ENCODE measurements around the gene MFRP. TPM values are rescaled to one million over a fixed set of nuclear protein-coding genes. Genes with fewer than 3 reads are reported as not detected.

The MFRP gene
- total RNA-seq, 1 donor from 2014 or later, result not detected

DNA sequence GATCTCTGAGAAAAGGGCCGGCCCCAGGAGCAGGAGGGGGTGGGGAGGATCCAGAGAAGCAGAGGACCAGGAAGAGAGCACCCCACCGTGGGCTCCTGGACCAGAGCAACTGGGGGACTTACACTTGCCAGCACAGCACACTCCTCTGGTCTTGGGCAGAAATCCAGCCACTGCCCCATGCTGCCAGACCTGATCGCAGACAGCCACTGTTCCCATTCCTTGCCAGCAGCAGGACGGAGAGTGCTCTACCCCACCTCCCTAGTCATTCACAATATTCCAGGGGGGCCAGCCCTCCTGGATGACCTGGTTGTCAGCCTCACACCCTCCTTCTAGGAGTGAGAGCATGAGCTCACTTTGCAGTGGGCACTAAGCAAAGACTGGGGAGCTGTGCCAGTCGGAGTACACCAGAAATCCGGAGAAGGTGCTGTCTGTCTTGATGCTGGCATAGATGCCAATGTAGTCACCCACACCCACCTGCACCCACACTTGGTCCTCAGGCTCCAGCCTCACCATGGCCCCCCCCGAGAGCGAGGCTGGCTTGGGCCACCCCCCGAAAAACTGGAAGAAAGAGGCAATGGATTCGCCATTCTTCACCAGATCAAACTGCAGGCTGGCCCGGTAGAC, 7.4 kb downstream of the MFRP start:
- no peak for DNase-seq (ENCODE audit: low spot score)

DNA sequence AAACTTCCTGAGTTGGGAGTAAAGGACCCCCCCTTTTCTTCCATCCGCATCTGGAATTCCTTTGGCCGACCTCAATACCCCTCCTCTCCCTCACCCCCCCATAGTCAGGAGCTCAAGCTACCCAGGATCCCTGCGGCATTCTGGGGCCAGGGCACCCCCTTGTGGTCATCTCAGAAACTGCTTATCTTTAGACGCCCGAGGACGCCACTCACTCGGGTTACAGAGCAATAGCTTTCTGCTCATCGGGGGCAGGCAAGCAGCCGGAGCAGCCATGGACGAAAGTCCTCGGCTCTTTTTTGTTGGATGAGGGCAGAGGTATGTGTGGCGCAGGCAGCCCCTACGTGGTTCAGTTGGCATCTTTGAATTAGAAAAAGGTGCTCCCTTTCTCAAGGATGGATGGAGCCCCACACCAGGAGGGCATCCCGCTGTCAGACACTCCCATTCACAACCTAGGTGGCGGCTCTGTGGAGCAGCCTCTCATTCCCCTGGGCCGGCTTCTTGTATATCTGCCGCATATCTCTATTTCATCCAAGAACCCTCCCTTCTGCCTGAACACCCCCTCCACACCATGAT, 8.1 kb downstream of the MFRP start:
- DNase-seq (ENCODE audit: low spot score), result no peak

DNA sequence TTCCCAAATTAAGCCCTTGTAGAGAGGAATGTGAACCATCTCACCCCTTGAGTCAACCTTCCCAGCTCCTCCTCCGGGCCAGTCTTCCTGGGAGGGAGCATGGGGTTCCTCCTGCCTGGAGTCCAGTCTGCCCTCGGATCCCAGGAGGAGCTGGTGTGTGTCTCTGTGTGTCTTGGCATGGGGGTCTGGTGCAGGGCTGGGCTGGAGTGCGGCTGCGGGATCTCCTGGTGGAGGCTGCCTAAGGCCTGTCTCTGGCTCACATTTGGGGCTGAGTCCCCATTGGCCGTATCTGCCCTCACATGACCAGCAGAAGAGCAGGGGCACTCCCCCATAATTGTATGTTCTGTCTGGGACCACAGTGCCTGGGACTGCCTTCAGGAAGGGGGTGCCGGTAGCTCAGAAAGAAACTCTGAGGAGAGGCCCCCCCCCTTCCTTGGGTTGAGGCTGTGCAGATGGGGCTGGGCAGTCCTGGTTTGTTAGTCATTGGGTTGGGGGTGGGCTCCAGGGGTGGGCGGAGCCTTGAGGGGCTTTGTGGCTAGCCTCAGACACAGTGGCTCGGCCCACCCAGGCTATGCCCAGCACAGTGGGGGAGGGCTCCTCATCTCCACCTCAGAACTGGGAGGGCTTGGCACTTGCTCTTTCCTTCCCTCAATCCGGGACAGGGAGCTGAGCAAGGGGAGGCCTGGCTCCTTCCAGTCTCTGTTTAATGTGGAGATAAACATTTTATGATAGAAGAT, 8.8 kb downstream of the MFRP start:
- no peak for DNase-seq (ENCODE audit: low spot score)

DNA sequence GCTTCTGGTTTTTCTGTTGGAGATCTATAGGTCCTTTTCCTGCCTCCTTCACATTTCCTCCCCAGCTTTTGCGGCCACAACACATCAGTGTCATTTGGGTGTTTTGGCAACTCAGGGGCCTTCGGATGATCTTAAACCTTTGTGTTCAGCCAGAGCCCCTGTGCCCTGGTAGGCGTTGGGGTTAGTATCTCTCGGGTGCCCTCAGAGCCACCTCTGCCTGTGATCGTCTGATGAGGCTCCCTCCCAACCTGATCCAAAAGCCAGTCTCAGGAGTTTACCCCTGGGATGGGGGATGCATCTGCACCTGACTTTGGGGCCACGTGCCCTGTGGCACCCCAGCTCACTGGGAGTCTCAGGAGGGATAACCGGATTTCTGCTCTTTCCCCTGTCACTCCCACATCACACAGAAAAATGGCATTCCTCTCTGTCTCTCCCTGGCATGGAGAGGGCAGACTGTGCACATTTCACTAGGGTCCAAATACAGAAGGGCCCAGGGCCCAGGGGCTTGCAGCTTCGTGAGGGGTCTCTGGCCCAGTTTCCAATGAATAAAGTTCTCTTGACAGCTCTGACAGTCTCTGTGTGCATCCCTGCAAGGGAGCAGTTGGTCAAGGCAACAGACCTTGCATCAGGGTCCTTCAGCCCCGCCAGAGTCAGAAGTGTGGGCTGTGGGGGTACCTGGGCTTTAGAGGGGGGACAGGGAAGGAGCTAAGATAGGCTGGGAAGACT, 9.6 kb downstream of the MFRP start:
- no peak for DNase-seq (ENCODE audit: low spot score)

DNA sequence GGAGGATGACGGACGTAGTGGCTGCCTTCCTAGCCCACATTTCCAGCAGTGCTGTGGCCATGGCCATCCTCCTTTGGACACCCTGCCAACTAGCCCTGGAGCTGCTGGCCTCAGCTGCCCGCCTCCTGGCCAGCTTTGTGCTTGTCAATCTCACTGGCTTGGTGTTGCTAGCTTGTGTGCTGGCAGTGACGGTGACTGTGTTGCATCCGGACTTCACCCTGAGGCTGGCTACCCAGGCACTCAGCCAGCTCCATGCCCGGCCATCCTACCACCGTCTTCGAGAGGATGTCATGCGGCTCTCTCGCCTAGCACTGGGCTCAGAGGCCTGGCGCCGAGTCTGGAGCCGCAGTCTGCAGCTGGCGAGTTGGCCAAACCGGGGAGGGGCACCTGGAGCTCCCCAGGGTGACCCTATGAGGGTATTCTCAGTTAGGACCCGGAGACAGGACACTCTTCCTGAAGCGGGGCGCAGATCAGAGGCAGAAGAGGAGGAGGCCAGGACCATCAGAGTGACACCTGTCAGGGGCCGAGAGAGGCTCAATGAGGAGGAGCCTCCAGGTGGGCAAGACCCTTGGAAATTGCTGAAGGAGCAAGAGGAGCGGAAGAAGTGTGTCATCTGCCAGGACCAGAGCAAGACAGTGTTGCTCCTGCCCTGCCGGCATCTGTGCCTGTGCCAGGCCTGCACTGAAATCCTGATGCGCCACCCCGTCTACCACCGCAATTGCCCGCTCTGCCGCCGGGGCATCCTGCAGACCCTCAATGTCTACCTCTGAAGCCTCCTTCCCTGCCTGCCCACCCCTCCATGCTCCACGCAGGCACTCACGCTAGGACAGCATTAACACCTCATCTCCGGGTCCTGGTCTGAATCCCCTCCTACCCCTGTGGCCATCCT, 10.6 kb downstream of the MFRP start:
- no peak for DNase-seq (ENCODE audit: low spot score)

DNA sequence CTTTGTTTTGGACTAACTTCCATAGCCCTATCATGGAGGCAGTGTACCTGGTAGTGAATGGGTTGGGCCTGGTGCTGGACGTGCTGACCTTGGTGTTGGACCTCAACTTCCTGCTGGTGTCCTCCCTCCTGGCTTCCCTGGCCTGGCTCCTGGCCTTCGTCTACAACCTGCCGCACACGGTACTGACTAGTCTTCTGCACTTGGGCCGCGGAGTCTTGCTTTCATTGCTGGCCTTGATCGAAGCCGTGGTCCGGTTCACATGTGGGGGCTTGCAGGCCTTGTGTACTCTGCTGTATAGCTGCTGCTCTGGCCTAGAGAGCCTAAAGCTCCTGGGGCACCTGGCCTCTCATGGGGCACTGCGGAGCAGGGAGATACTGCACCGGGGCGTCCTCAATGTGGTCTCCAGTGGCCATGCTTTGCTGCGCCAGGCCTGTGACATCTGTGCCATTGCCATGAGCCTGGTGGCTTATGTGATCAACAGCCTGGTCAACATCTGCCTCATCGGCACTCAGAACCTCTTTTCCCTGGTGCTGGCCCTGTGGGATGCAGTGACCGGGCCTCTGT, 11.3 kb downstream of the MFRP start:
- DNase-seq (ENCODE audit: low spot score), result no peak

DNA sequence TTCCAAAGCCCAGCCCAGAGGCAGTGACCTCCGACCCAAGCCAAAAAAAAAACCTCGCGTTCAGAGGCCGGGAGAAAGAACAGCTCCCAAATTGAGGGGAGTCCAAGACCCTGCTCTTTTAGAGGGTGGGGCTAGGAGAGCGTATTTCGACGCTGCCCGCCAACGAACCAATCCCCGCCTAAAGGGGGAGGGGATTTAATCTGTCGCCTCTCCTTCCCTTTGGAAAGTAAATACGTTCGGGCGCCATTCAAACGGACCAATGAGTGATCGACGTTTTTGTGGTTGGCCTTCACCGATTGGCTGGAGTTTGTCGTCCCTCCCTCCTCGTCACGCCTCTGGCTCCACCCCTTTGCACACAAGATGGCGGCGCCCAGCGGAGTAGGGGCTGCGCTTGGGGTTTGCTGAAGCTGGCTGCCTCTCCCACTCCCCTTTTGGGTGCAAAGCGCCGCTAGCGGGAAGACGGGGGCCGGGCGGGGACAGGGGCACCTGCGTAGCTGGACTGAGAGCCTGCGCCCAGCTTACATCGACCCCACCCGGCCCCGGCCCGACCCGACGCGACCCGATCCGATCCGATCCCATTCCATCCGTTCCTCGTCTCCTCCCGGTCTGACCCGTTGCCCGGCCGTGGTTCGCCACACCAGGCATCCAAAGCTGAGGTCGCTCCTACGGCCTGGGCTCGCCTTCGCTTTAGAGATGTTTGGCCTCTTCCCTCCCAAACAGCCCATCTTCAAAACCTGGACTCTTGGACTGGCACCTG, 12.2 kb downstream of the MFRP start, which contains the start of gene RNF26:
TSS of gene RNF26 (plus strand) at position 354 of the 757 bp plus-strand sequence. CDS start 596 bp downstream, outside the sequence.
- peak; percentile 95 for DNase-seq (ENCODE audit: low spot score)

DNA sequence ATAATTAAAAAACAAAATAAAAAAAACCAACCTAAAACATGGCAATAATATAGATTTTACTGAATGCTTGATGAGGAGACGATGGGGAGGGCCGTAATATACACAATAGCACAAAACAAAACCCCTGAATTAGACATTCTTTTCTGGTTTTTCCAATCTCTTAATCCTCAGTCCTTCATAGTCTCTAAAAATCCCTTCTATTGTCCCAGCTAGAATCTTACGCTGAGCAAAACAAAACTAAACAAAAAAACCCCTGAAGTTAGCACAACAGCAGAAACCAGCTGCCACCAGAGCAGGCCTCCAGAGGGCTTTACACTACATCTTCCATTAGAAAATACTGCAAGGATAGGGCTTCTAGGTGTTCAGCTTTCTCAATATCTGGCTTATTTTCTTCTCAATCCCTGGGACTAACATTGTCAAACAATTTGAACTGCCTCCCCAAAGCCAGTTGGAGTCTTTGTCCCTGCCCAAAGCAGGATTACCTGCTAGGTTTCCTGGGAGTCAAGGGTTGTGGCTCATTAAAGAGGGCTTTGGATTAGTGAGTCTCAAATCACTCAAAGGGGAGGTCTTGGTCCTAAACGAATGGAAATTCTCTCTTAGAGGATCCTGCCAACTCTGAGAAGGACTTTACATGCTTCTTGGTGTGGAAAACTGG, 14.3 kb downstream of the MFRP start:
- no peak for DNase-seq (ENCODE audit: low spot score)

DNA sequence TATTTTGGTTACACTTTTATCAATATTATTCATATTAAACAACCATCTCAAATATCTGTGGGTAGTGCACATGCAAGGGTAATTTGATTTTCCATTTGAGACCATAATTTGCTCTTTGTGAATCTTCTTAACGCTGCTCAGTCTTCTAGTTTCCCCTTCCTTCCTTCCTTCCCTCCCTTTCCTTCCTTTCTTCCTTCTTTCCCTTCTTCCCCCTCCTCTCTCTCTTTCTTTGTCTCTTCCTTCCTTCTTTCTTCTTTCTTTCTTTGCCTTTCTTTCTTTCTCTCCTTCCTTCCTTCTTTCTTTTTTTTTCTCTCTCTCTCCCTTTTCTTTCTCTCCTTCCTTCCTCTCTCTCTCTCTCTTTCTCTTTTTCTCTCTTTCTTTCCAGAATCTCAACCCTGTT, 16.3 kb downstream of the MFRP start:
- no peak for DNase-seq (ENCODE audit: low spot score)

DNA sequence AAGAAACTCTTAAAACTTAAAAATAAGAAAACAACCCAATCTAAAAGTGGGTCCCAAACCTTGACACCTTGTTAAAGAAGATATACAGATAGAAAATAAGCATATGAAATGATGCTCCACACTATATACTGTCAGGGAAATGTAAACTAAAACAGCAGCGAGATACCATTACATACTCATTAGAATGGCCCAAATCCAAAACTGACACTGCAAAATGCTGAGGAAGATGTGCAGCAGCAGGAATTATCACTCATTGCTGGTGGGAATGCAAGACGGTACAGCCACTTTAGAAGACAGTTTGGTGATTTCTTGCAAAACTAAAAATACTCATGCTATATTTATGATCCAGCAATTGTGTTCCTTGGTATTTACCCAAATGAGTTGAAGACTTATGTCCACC, 17.2 kb downstream of the MFRP start:
- no peak for DNase-seq (ENCODE audit: low spot score)

DNA sequence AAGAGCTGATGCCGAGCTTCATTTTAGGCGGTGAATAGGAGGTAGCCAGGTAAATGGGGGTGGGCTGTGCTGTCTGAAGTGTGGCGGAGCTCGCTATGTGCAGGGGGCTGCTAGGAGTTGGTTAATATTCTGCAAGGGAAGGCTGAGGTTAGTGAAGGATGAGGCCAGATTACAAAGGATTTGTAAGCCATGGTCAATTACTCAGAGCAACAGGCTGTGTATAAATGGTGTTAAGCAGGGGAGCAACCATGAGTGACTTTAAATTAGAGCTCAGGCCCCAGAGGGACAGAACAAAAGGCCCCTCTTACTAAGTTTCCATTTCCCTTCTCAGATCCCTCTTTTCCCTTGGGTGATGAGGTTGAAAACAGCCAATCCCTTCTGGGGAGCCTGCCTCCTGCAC, 22.3 kb downstream of the MFRP start:
- DNase-seq (ENCODE audit: low spot score), result no peak

DNA sequence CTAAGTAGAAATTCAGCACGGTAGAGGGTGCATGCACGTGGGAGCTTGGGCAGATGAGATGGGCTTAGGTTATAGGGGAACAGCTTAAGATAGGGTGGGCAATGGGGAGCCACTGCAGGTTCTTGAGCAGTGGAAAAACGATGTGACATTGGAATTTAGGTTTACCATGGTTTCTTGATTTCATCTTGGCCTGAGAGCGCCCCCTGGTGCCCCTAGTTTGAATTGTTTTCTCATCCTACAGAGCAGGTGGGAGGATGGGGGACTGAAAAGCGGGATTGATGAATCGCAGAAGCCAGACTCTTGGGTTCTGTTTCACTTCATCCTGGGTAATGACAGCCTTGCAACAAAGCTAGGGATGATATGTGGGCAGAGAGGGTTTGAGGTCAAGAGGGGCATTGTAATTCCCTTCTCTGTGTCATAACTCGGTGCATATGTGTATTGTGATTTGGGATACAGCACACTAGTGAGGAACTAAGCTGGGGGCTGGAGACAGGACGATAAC, 22.9 kb downstream of the MFRP start:
- DNase-seq (ENCODE audit: low spot score), result peak; percentile 89

DNA sequence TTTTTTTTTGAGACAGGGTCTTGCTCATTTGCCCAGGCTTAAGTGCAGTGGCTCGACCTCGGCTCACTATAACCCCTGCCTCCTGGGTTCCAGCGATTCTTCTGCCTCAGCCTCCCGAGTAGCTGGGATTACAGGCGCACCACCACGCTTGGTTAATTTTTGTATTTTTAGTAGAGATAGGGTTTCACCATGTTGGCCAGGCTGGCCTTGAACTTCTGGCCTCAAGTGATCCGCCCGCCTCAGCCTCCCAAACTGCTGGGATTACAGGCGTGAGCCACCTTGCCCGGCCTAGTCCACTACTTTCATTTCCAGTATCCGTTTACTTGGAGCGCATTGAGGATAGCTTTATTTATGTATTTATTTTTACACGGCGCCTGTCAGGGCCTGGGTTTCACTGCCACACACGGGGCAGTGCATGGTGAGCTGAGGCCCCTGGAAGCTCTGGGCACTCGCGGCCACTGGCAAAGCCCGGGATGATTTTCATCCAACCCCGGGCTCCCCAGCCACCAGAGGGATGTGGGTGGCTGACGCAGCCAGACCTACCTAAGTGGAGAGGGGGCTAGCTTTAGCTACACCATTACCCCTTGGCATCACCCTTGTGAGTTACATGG, 23.5 kb downstream of the MFRP start:
- DNase-seq (ENCODE audit: low spot score), result no peak

DNA sequence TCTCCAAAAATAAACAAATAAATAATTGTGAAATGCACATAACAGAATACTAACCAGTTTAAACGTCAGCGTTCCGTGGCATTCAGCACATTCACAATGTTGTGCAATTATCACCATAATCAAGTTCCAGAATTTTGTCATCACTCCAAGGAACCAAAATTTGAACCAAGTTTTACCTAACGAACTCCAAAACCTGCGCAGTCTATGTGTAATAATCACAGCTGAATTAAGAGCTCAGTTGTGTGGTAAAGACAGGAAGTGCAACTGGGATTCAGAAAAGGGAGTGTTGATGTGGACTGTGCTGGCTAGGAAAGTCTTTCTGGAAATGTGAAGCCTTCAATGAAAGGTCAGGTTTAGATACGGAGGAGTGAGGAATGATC, 24.2 kb downstream of the MFRP start:
- DNase-seq (ENCODE audit: low spot score), result no peak

DNA sequence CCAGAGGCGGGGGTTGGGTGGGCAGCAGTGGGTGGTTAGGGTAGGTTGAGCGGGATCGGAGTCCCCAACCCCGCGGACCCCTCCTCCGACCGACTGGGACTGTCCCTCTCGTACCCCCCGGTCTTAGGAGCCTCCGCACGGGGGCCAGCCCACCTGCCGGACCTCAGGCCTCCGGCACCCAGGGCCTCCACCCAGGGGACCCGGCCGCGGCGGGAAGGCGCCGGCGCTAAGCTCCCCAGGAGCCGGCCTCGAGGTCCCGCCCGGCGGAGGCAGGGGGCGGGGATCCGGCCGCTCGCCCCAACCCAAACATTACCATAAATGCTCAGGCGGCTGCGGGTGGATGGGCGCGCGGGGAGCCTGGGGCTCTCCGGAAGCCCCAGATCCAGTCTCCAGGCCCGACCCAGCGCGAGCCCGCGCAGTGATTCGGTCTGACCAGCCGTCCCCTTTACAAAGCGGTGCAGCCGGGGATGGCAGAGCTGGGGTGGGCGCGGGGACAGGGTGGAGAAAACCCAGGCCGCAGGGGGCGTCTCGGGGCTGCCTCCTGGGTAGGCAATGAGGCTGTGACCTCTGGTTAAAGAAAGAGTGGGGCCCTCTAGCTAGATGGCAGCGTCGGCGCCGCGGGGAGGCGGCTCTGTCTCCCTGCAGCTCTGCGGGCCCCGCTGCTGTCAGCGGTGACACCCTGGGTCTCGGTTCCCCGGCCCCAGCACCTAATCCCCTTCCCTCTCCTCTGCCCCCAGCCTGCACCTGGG, 25.6 kb downstream of the MFRP start:
- peak; percentile 90 for DNase-seq (ENCODE audit: low spot score)

DNA sequence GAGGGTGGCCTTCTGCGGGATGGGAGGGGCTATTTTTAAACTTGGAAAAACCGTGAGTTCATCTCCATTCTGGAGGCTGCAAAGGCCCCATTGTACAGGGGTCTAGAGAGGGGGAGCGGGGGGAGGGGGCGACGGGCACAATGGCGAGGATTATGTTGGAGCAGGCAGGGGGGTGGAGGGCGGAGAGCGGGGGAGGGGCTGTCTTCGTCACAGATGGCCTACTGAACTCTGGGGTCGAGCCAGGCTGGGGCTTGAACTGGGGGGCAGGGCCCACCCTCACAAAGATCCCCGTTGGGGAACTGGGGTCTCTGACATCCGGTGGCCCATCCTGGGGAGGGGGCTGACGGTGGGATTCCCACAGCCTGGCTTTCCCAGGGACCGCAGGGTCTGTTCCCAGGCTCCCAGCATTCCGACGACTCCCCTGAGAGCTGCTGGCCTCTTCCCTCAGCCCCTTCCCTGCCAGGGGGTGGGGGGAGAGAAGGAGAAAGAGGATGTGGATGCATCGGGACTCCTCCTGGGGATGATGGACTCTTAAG, 26.2 kb downstream of the MFRP start:
- DNase-seq (ENCODE audit: low spot score), result no peak

DNA sequence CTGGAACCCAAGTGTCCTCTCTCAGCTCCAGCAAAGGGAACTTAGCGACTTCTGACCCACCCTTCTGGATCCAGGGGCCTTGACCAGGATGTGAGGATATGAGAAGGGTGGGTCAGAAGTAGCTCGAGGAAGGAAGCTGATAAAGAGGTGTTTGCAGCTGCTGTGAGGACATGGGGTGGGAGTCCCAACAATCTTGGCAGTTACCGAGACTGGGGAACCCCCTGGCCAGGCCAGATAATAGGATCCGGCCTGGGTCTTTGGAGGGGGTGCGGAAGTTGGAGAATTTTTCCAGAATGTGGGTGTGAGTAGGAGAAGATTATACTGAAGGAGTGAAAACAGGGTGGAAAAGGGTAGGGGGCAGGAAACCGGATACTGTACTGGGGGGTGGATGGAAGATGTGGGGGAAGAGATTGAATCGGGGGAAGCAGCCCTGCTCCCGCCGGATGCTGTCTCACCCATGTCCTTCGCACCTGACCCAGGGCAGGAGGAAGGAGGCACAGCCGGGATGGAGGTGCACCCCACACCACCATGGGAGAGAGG, 26.7 kb downstream of the MFRP start:
- no peak for DNase-seq (ENCODE audit: low spot score)
